ENCODE data around the gene UBXN10.

Gene UBXN10

GRCh38 chr1:20150326-20150705 lies 35.6 kb upstream of the UBXN10 start:
- H3K4me3 ChIP-seq (ENCODE audit: low read depth, low read length), result no peak overlapping the region
- H3K27ac ChIP-seq, result no peak overlapping the region
- no peaks in the 10 kb centered on the region for H3K27me3 ChIP-seq (ENCODE audit: insufficient read depth, low read depth, severe bottlenecking)
- no peak for DNase-seq
- no peak for TF ChIP-seq CTCF (IDR thresholded peaks at IDR 0.05; ENCODE audit: low read depth, low read length)
- H3K9me3 ChIP-seq (ENCODE audit: severe bottlenecking), result no peaks in the 10 kb centered on the region
- no peaks in the 10 kb centered on the region for H3K36me3 ChIP-seq

- H3K9me3 ChIP-seq (ENCODE audit: severe bottlenecking), result no peaks in the 10 kb centered on the region
- no peak overlapping the region for H3K27ac ChIP-seq
- no peak for TF ChIP-seq CTCF (IDR thresholded peaks at IDR 0.05; ENCODE audit: low read depth, low read length)
- no peaks in the 10 kb centered on the region for H3K36me3 ChIP-seq
- DNase-seq, result no peak
- H3K4me3 ChIP-seq (ENCODE audit: low read depth, low read length), result no peak overlapping the region
- H3K27me3 ChIP-seq (ENCODE audit: insufficient read depth, low read depth, severe bottlenecking), result no peaks in the 10 kb centered on the region
Measured at GRCh38 chr1:20150969-20151368, 34.9 kb upstream of the UBXN10 start.

- H3K36me3 ChIP-seq, result no peaks in the 10 kb centered on the region
- DNase-seq, result peak; percentile 81
- TF ChIP-seq CTCF (IDR thresholded peaks at IDR 0.05; ENCODE audit: low read depth, low read length), result peak; percentile 91
- no peak overlapping the region for H3K27ac ChIP-seq
- H3K4me3 ChIP-seq (ENCODE audit: low read depth, low read length), result peak overlapping the region; percentile 20
- no peaks in the 10 kb centered on the region for H3K27me3 ChIP-seq (ENCODE audit: insufficient read depth, low read depth, severe bottlenecking)
- no peaks in the 10 kb centered on the region for H3K9me3 ChIP-seq (ENCODE audit: severe bottlenecking)
Measured at GRCh38 chr1:20151906-20152598, 33.8 kb upstream of the UBXN10 start.

DNA sequence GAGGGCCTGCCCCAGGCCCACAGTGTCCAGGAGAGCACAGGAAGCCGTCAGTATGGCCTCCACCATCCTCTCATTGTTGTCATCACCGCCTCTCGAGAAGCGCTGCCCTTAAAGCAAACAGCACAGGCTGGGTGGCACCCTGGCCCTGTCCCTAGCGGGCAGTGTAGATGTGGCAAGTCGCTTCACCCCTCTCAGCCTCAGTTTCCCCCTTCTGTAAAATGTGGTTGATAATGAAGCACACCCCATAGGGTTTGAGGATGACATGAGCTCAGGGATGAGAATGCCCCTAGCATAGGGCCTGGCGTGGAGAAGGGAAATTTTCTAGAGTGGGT lies 33.3 kb upstream of the UBXN10 start:
- peaks cover under 1% of the 10 kb centered on the region for H3K27me3 ChIP-seq (ENCODE audit: insufficient read depth, low read depth, severe bottlenecking)
- no peak overlapping the region for H3K27ac ChIP-seq
- H3K4me3 ChIP-seq (ENCODE audit: low read depth, low read length), result no peak overlapping the region
- no peak for TF ChIP-seq CTCF (IDR thresholded peaks at IDR 0.05; ENCODE audit: low read depth, low read length)
- DNase-seq, result no peak
- H3K36me3 ChIP-seq, result no peaks in the 10 kb centered on the region
- H3K9me3 ChIP-seq (ENCODE audit: severe bottlenecking), result no peaks in the 10 kb centered on the region

DNA sequence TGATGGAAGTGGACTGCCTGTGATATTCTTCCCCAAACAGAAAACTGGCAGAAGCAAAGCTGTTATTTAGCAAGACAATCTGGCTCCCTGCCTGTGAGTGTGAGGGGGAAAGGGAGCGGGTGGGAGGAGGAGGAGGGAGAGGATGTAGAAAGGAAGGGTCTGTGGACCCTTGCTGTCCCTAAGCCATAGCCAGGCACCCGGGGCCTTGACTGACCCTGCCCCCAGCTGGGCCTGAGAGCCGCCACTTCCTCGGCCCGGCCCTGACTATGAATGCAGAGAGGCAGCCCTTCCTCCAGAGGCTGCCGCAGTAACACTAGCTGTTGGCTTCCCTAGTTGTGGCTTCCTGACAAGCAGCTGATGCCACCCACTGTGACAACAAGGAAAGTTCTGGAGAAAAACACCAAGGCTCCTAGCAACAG lies 32.9 kb upstream of the UBXN10 start:
- no peak for TF ChIP-seq CTCF (IDR thresholded peaks at IDR 0.05; ENCODE audit: low read depth, low read length)
- Histone ChIP-seq H3K9me3 (ENCODE audit: severe bottlenecking) (no peaks in the 10 kb centered on the region), H3K27me3 (ENCODE audit: insufficient read depth, low read depth, severe bottlenecking) (peaks cover 5% of the 10 kb centered on the region), H3K36me3 (no peaks in the 10 kb centered on the region), H3K27ac (no peak overlapping the region), H3K4me3 (ENCODE audit: low read depth, low read length) (no peak overlapping the region)
- DNase-seq, result no peak

- Histone ChIP-seq H3K4me3 (ENCODE audit: low read depth, low read length) (no peak overlapping the region), H3K27me3 (ENCODE audit: insufficient read depth, low read depth, severe bottlenecking) (peaks cover 5% of the 10 kb centered on the region), H3K27ac (no peak overlapping the region), H3K9me3 (ENCODE audit: severe bottlenecking) (peaks cover under 1% of the 10 kb centered on the region), H3K36me3 (no peaks in the 10 kb centered on the region)
- DNase-seq, result no peak
- no peak for TF ChIP-seq CTCF (IDR thresholded peaks at IDR 0.05; ENCODE audit: low read depth, low read length)
Measured at GRCh38 chr1:20154301-20154831, 31.5 kb upstream of the UBXN10 start.
